Left ventricle myocardium superior (tissue), 1 donor: ENCODE results near the gene MRGPRG. TPM values are rescaled to one million over a fixed set of nuclear protein-coding genes. Genes with fewer than 3 reads are reported as not detected.
A peak's percentile ranks its signal among the peaks of the same experiment; 100 is the strongest.
"Not testable (repeated sequence)": the region's sequence is repeated elsewhere in the genome, so short reads cannot be mapped to it uniquely, and the experiment has no call there.

ENCODE experiments used
- ATAC-seq: fragments of 200-7000 bp; cut with Tn5 transposase; one replicate; pipeline ENCODE4 v1.9.1; 2020; ENCODE audit warnings: mild to moderate bottlenecking, moderate library complexity
- DNase-seq: peaks from one replicate; pipeline ENCODE4 v3.0.0-alpha.2; 2020
- intact Hi-C: fragments of 100-400 bp; cut with micrococcal nuclease; formaldehyde crosslinking; loops from one replicate; pipeline ENCODE4 v1.11.0; 2022
- total RNA-seq: library from RNA; stranded (reverse); fragmentation: NEBNext Ultra II Directional; extraction: Animal tissue kit (Norgen Biotek cat#: 25700); gene quantifications from one replicate; pipeline ENCODE4 v1.2.1, GENCODE V29; 2021
- donor health status: DM: no; HTN: yes; CAD: no; lungs with severe emphysema.

MRGPRG gene
- total RNA-seq, 1 donor from 2014 or later = not detected

DNA sequence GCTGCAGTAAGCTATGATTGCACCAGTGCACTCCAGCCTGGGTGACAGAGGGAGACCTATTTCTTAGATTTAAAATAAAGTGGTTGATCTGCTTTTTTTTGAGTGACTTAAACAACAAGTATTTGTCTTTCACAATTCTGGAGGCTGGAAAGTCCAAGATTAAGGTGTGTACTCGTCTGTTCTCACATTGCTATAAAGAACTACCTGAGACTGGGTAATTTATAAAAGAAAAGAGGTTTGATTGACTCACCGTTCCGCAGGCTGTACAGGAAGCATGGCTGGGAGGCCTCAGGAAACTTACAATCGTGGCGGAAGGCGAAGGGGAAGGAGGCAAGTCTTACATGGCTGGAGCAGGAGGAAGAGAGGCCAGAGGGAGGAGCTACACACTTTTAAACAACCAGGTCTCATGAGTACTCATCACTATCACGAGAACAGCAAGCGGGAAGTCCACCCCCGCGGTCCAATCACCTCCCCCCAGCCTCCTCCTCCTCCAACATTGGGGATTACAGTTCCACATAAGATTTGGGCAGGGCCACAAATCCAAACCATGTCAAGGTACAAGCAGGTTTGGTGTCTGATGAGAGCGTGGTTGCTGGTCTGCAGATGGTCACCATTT, 33.8 kb downstream of the MRGPRG start:
- DNase-seq (peak; percentile 8), ATAC-seq (no peak)
- intact Hi-C loops = no loop called here

DNA sequence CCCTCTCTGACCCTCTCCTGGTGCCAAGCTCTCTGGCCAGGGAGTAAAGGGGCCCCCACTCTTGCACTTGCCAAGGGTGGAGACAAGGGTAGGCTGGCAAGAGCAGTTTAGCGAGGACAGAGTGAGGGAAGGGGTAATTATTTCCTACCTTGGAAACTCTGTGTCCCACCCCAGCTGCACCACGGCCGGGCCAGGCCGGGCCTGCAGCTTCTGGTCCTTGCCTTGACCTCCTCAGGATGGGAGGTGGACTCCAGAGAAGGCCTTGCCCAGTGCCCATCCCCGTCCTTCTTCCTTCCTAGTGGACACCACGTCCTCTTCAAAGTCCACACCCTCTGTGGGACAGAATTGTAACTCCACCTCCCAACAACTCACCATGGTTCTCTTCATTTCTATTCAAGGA, 35.1 kb downstream of the MRGPRG start:
- ATAC-seq = peak; percentile 41
- intact Hi-C loops = no loop called here
- peak; percentile 17 for DNase-seq

DNA sequence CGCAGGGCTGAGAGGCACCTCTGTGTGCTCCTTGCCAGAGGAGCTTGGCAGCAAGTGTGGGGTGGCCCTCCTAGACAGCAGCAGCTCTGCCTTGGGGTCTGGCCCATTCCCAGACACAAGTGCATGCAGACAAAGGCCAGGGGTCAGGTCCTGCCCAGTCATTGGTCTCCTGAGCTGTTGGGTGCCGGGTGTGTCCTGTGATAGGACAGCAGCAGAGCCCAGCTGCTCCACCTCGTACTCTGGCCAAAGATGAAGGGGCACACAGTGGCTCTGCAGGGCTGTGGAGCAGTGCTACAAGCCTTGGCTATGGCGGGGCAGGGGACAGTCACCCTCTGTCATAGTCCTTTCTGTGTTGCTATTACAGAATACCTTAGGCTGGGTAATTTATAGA, 36.2 kb downstream of the MRGPRG start:
- ATAC-seq (no peak), DNase-seq (peak; percentile 19)
- intact Hi-C loops = no loop called here

DNA sequence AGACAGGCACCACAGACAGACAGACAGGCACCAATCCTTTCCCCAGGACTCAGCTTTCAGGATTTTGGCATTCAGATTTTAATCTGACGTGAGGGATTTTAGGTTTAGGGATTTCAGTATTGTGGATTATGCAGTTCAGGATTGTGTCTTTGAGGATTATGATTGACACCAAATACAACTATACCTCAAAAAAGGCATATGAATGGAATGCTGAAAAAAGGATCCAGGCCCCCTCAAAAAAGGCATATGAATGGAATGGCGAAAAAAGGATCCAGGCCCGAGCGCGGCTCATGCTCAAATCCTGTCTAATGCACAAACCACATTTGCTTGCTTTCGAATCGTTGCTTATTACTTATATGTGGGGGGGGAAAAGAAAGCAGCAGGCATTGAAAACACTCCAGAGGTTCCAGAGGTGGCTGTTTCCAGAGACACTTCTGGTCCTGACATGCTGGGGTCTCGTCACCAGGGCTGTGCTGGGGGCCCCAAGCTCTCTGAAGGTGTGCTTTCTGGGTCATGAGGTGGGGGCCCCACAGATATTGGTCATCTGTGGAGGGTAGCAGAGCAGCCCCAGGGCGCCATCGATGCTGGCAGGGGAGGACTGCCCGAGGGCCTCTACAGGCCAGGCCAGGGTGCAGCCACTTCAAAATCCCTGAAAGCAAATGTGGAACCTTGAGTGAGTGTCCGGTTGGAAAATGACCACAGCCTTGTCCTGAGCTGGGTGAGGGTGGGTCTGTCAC, 36.7 kb downstream of the MRGPRG start:
- intact Hi-C loops = no loop called here
- ATAC-seq = no peak
- DNase-seq = peak; percentile 4

DNA sequence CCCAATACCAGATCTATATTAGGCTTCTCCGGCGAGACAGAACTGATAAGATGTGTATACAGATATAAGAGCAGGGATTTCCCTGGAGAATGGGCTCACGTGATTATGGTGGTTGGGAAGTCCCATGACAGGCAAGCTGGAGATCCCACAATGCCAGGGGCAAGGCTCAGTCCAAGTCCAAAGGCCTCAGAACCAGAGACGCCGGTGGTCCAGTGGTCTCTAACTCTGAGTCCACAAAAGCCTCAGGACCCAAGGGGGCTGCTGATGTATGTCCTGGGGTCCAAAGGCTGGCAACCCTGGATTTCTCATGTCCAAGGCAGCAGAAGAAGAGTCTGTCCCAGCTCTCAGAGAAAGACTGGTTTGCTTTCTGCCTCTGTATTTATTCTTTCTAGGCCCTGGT, 37.7 kb downstream of the MRGPRG start:
- ATAC-seq = no peak
- intact Hi-C loops = no loop called here
- no peak for DNase-seq

DNA sequence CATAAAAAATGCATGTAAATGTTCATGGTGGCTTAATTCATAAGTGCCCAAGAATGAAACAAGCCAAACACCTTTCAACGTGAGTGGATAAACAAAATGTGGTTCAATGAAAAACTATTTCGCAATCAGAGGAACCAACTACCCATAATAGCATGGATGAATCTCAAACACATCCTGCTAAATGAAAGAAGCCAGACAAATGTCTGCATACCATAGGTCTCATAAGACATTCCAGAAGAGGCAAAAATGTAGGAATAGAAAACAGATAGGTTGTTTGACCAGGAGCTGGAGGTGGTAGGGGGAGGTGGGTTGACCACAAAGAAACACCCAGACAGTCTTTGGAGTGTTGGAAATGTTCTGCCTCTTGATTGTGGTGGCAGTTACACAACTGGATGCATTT, 40.3 kb downstream of the MRGPRG start:
- ATAC-seq (no peak), DNase-seq (no peak)
- intact Hi-C loops = no loop called here

DNA sequence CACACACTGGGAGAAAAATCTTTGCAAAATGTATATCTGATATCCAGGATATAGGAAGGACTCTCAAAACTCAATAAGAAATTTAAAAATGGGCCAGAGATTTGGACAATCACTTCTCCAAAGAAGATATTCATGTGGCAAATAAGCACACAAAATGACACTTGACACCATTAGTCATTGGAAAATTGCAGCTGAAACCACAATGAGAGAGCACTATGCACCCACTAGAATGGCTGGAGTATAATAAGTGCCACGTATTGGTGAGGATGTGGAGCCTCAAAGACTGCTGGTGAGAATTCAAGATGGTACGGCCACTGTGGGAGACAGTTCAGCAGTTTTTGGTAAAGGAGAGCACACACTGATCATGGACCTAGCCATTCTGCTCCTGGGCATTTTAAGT, 40.7 kb downstream of the MRGPRG start:
- ATAC-seq (no peak), DNase-seq (no peak)
- intact Hi-C loops = no loop called here

DNA sequence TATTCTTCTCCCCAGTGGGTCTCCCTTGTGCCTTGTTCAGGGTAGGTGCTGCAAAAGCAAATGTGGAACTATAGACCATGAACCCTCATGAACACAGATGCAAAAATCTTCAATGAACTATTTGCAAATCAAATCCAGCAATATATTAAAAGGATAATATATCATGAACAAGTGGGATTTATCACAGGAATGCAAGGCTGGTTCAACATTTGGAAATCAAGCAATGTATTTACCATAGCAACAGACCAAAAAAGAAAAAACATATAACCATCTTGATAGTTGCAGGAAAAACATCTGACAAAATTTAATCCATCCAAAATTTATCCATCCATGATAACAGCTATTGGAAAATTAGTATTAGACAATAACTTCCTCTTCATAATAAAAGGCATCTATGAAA, 42.1 kb downstream of the MRGPRG start:
- DNase-seq (no peak), ATAC-seq (no peak)
- intact Hi-C loops = no loop called here

DNA sequence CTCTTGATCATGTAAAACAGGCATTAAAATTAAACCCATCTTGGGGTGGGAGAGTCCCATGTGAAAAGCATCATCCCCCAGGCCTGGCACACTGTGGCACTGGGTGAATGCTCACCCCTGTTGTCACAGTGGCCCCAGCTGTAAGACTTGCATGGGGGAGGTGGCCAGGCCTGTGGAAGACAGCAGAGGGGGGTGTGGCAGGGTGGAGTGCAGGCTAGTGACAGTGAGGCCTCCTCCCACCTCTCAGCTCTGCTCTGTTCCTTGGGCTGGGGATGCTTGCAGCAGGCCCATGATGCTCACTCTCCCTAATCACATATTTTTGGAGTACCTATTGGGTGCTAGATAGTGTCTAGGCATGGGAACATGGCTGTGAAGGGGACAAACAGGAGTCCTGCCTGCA, 43.4 kb downstream of the MRGPRG start:
- no peak for ATAC-seq
- no peak for DNase-seq
- intact Hi-C loops = no loop called here

DNA sequence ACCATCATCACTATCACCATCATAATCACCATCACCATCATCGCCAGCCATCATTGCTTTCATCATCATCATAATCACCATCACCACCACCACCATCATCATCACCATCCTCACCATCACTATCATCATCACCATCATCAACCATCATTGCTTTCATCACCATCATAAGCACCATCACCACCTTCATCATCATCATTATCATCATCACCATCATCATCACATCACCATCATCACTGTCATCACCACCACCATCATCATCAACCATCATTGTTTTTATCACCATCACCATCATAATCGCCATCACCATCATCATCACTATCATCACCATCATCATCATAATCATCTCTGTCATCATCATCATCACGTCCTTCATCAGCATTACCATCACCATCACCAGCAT, 44.2 kb downstream of the MRGPRG start:
- ATAC-seq (no peak), DNase-seq (no peak)
- intact Hi-C loops = no loop called here

DNA sequence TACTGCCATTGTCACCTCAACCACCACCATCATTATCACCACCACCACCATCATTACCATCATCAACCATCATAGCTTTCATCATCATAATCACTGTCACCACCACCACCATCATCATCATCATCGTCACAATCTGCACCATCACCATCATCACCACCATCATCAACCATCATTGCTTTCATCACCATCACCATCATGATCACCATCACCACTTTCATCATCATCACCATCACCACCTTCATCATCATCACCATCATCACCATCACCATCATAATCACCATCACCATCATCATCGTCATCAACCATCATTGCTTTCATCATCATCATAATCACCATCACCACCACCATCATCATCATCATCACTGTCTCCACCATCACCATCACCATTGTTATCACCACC, 44.8 kb downstream of the MRGPRG start:
- ATAC-seq = no peak
- no peak for DNase-seq
- intact Hi-C loops = no loop called here

DNA sequence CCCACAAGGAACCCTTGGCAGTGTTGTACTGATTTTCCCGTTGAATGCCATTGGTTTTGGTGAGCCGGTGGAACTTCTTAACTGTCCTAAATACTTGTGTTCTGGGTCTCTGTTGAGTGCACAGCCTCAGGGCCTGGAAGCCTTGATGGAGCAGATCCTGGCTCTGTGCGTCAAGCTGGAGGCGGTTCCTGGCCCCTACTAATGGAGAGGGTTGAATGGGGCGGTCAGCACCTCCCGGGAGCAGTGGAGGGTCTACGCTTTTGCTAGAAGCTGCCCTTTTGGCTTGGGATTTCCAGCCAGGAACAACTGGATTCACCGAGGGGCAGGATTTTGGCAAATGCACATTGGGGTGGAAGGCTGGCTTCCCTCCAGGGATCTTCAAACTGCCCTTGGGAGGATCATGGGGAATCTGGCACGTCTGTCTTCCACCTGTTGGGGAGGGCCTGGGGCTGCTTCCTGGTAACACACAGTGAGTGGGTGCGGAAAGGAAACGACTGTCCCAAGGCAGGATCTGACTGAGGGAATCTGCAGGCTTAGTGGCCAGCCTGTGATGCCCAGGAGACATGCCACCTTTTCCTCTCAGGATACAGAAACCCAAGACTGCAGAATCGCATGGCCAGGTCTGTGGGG, 46.6 kb downstream of the MRGPRG start:
- intact Hi-C loops = no loop called here
- DNase-seq (peak; percentile 18), ATAC-seq (no peak)

DNA sequence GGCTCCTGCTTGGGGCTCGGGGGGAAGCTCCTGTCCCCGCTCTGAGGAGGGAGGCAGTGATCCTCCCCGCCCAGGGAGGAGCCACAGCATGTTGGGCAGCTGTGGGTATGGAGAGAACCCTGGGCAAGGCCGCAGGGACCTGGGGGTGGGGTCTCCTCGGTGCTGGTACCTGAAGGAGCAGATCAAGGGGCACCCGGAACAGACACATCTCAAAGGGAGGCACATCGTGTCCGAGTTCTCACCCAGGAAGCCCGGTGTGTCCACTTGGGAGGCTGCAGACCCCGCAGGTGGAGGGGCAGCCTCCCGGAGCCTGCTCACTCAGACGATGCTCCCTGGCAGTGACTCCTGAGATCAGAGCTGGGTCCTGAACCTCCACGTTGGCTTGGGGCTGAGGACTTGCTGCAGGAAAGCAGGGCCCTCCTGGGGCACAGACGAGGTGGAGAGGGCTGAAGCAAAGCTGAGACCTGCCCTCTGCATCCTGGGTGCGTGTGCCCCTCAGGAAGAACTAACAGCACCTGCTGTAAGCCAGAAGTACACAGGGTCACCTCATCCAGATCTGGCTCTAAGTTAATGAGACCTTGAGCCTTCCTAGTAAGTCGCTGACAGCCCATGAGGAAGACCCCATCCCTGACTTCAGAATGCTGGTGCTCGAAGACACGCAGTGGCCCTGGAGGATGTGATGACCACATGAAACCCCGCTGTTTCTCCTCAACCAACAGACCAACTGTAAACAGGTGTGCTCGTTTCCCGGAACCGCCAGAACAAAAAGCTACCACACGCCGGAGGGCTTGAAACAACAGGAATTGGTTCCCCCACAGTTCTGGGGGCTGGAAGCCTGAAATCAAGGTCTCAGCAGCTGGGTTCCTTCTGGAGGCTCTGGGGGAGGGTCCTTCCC, 47.6 kb downstream of the MRGPRG start:
- intact Hi-C loops = no loop called here
- peak; percentile 17 for DNase-seq
- ATAC-seq = no peak

DNA sequence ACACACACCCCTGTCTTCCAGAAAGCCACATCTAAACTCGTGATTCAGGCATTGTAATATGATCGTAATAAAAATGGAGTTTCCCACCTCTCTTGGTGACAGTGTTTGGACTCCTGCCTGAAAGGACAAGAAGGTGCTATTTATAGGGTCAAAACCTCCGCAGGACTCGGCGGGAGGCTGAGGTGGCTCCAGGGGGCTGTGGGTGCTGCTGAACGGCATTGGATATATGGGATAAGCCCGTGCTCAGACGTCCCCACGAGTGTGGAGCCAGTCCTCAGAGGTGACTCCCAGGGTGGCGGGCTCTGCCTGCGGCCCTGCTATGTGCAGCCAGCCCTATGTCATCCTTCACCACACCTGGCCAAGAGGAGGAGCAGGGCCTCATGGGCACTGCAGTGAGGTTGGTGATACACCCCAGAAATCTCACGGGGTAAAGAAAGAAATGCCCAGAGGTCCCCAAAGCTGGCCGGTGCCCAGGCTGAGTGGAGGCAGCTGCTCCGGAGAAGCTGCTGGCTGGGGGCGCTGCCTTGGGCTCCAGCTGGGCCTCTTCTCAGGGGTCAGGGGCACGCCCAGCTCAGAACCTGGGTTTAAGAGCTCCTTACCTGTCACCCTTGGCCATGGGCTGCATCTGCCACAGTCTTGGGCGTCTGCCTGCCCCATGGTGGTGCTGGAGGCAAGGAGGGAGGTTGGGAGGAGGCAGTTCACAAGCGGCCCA, 48.4 kb downstream of the MRGPRG start:
- DNase-seq (peak; percentile 40), ATAC-seq (peak; percentile 38)
- intact Hi-C loops = no loop called here

DNA sequence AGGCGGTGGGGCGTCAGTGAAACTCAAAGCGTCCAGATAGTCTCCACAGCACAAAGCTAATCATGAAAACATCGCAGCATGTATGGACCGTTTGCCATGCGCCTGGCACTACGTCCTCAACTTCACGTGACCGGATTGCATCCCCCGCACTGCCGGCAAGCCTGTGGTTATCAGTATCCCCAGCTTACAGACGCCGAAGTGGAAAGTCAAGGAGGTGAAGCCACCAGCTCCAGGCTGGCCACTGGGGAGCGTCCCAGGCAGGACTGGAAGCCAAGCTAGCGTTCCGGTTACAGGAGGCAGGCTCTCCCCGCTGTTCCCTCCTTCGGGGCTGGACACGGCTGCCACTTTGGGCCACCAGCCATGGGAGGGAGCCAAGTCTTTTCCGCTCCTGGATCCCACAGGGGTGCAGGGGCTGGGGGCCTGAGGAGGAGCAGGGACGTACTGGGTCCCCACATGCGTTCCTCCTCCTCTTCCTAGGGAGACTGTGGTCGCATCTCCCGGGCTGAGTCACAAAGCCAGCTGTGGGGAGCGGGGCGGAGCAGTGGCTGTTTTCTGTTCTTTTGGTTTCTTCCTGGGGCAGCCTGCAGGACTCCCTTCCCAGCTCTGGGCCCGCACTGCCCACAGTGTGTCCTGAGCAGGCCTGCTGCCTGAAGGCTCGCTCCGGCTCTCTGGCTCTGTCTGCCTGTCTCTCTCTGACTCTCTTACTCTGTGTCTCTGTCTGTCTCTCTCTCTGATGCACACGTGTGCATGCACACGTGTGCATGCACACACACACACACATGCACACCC, 49.2 kb downstream of the MRGPRG start:
- intact Hi-C loops = no loop called here
- peak; percentile 70 for DNase-seq
- ATAC-seq = peak; percentile 70

DNA sequence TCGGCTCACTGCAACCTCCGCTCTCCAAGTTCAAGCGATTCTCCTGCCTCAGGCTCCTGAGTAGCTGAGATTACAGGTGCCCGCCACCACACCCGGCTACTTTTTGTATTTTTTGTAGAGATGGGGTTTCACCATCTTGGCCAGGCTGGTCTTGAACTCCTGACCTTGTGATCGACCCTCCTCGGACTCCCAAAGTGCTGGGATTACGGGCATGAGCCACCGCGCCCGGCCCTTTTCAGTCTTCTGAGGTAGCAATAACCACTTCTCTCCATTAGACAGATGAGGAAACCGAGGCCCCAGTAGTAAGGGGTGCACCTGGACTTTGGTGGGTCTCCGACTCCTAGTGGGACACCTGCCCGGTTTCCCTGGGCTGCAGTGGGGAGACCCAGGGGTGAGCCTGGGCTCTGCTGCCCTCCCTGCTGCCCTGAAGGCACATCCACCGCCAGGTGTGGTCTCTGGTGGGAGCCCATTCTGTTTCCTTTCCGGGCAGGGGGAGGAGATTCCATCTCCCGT, 49.8 kb downstream of the MRGPRG start:
- peak; percentile 18 for DNase-seq
- intact Hi-C loops, ATAC-seq: not testable (repeated sequence)
